HCT116 (cell line): Measurements from ENCODE around the gene FURIN.

Experiments used
- CTCF ChIP-seq, 3 experiments: fragments of 200-600 bp in 1 of 3; sonication (generic) in 1 of 3; IDR thresholded peaks in 2 of 3; conservative IDR thresholded peaks in 1 of 3; 2 replicates each; pipeline ENCODE4 v1.5.1; 2012 to 2017; ENCODE audit warnings: low read depth in 2 of 3, low read length in 2 of 3, antibody characterized with exemption in 1 of 3, borderline replicate concordance in 1 of 3, control low read depth in 1 of 3, mild to moderate bottlenecking in 1 of 3, mixed read lengths in 1 of 3, mixed run types in 1 of 3, moderate library complexity in 1 of 3; ENCODE audit not compliant: insufficient read depth in 1 of 3
- SIN3A ChIP-seq: IDR thresholded peaks from 2 replicates; pipeline ENCODE4 v1.6.1; 2012; ENCODE audit warnings: low read depth
- SP1 ChIP-seq: IDR thresholded peaks from 2 replicates; pipeline ENCODE4 v1.6.1; 2012; ENCODE audit warnings: low read depth
- TF ChIP-seq, protein P1 (sequence below): IDR thresholded peaks from 2 replicates; pipeline ENCODE4 v1.6.1; 2012
- TF ChIP-seq, protein P2 (sequence below): IDR thresholded peaks from 2 replicates; pipeline ENCODE4 v1.6.1; 2012; ENCODE audit warnings: low read depth

DNA sequence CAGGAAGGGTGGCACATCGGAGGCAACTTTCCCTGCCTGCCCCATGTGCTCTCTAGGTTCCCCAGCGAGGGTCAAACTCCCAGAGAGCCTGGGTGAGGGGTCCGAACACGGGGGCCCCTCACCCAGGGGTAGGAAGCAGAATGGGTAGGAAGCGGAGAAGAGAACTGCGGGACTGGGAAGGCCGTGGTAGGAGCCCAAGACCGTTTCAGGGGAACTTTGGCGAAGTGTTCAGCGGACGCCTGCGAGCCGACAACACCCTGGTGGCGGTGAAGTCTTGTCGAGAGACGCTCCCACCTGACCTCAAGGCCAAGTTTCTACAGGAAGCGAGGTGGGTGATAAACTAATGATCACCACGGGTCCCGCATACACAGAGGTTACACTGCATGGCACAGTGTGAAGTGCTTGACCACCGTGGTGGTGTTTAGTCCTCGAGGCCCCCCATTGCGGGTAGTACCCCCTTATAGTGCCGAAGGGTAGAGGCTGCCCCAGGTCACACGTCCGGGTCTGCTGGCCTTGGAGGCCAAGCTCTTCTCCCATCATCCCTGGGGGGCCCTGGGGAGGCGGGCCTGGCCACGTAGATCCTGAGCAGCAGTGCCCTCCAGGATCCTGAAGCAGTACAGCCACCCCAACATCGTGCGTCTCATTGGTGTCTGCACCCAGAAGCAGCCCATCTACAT is 24.2 kb downstream of the FURIN start:
- TF ChIP-seq CTCF (IDR thresholded peaks at IDR 0.05 in 2 of 3, conservative IDR thresholded peaks at IDR 0.05 in 1 of 3; ENCODE audit: borderline replicate concordance in 1 of 3, insufficient read depth in 1 of 3, low read depth in 2 of 3, low read length in 2 of 3) (no peak), SIN3A (no peak), SP1 (no peak)
- TF ChIP-seq, protein P1, sequence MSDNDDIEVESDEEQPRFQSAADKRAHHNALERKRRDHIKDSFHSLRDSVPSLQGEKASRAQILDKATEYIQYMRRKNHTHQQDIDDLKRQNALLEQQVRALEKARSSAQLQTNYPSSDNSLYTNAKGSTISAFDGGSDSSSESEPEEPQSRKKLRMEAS: no peak
- TF ChIP-seq, protein P2, sequence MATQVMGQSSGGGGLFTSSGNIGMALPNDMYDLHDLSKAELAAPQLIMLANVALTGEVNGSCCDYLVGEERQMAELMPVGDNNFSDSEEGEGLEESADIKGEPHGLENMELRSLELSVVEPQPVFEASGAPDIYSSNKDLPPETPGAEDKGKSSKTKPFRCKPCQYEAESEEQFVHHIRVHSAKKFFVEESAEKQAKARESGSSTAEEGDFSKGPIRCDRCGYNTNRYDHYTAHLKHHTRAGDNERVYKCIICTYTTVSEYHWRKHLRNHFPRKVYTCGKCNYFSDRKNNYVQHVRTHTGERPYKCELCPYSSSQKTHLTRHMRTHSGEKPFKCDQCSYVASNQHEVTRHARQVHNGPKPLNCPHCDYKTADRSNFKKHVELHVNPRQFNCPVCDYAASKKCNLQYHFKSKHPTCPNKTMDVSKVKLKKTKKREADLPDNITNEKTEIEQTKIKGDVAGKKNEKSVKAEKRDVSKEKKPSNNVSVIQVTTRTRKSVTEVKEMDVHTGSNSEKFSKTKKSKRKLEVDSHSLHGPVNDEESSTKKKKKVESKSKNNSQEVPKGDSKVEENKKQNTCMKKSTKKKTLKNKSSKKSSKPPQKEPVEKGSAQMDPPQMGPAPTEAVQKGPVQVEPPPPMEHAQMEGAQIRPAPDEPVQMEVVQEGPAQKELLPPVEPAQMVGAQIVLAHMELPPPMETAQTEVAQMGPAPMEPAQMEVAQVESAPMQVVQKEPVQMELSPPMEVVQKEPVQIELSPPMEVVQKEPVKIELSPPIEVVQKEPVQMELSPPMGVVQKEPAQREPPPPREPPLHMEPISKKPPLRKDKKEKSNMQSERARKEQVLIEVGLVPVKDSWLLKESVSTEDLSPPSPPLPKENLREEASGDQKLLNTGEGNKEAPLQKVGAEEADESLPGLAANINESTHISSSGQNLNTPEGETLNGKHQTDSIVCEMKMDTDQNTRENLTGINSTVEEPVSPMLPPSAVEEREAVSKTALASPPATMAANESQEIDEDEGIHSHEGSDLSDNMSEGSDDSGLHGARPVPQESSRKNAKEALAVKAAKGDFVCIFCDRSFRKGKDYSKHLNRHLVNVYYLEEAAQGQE: no peak
